SU-DHL-6 (cell line): ENCODE measurements around the gene SYTL5.

ENCODE experiments used
- H2AFZ ChIP-seq: fragments of 200-600 bp; sonication (generic); 2 replicates; pipeline ENCODE4 v1.6.1; 2014; ENCODE audit warnings: low read depth, mild to moderate bottlenecking, moderate library complexity, mixed read lengths, antibody characterized with exemption, low read length; ENCODE audit not compliant: severe bottlenecking
- H3F3A ChIP-seq: fragments of 200-600 bp; shearing (Covaris generic); 2 replicates; pipeline ENCODE4 v1.6.0; 2016; ENCODE audit warnings: antibody characterized with exemption, mild to moderate bottlenecking; ENCODE audit not compliant: insufficient read depth
- H3K27ac ChIP-seq: fragments of 200-600 bp; sonication (generic); 2 replicates; pipeline ENCODE4 v1.5.1; 2016; ENCODE audit warnings: low read depth, mild to moderate bottlenecking, low read length, moderate library complexity, mixed read lengths
- H3K27me3 ChIP-seq: fragments of 200-600 bp; sonication (generic), shearing (Covaris generic); 2 replicates; pipeline ENCODE4 v1.6.0; 2014; ENCODE audit warnings: mild to moderate bottlenecking, low read length
- H3K36me3 ChIP-seq: fragments of 200-600 bp; sonication (generic); 2 replicates; pipeline ENCODE4 v1.6.1; 2014; ENCODE audit warnings: mild to moderate bottlenecking, low read length, mixed read lengths
- H3K4me2 ChIP-seq: fragments of 300-600, 200-600 bp; shearing (Covaris generic), sonication (generic); 2 replicates; pipeline ENCODE4 v1.6.0; 2014; ENCODE audit warnings: low read length, low read depth, mild to moderate bottlenecking; ENCODE audit not compliant: poor library complexity, severe bottlenecking
- H3K4me3 ChIP-seq: fragments of 200-600 bp; sonication (generic); 2 replicates; pipeline ENCODE4 v1.5.1; 2014; ENCODE audit warnings: antibody characterized with exemption, low read length, mild to moderate bottlenecking, mixed read lengths; ENCODE audit not compliant: insufficient read depth, poor library complexity, severe bottlenecking
- H3K79me2 ChIP-seq: fragments of 200-600 bp; sonication (generic); 2 replicates; pipeline ENCODE4 v1.6.1; 2014; ENCODE audit warnings: mild to moderate bottlenecking, low read length, moderate library complexity; ENCODE audit not compliant: insufficient read depth
- H3K9ac ChIP-seq: fragments of 200-600 bp; sonication (generic); 2 replicates; pipeline ENCODE4 v1.7.0; 2014; ENCODE audit warnings: mild to moderate bottlenecking, low read length
- H3K9me2 ChIP-seq: fragments of 200-600 bp; sonication (generic); replicated peaks from 2 replicates; pipeline ENCODE4 v1.6.1; 2014; ENCODE audit warnings: low read length; ENCODE audit not compliant: insufficient read depth
- H3K9me3 ChIP-seq: fragments of 200-600 bp; sonication (generic); 2 replicates; pipeline ENCODE4 v1.6.1; 2014; ENCODE audit warnings: low read length, mixed read lengths; ENCODE audit not compliant: insufficient read depth
- H4K20me1 ChIP-seq: fragments of 200-600 bp; sonication (generic); 2 replicates; pipeline ENCODE4 v1.6.1; 2014; ENCODE audit warnings: low read depth, mild to moderate bottlenecking, antibody characterized with exemption, low read length, moderate library complexity, mixed read lengths
- CTCF ChIP-seq: fragments of 200-600 bp; sonication (generic); IDR thresholded peaks from one replicate; pipeline ENCODE4 v1.5.1; 2017; ENCODE audit warnings: antibody characterized with exemption, mild to moderate bottlenecking, low read length, moderate library complexity; ENCODE audit not compliant: insufficient read depth, poor library complexity, severe bottlenecking
- EZH2phosphoT487 ChIP-seq: fragments of 200-600 bp; sonication (generic), shearing (Covaris generic); conservative IDR thresholded peaks from 2 replicates; pipeline ENCODE4 v1.6.1; 2018; ENCODE audit warnings: mild to moderate bottlenecking, antibody characterized with exemption, low read length, moderate library complexity, mixed read lengths

Gene SYTL5

GRCh38 chrX:38109042-38109898 lies 102.9 kb downstream of the SYTL5 start:
- Histone ChIP-seq H3K4me2 (no peak overlapping the region), H3K4me3 (no peak overlapping the region), H3K27ac (no peak overlapping the region), H3K9me3 (no peaks in the 10 kb centered on the region), H3K79me2 (no peaks in the 10 kb centered on the region), H2AFZ (no peak overlapping the region), H3F3A (no peaks in the 10 kb centered on the region), H3K36me3 (no peaks in the 10 kb centered on the region), H3K27me3 (no peaks in the 10 kb centered on the region), H3K9me2 (no peaks in the 10 kb centered on the region), H4K20me1 (no peaks in the 10 kb centered on the region), H3K9ac (no peak overlapping the region)
- TF ChIP-seq EZH2phosphoT487 (no peak), CTCF (no peak)

DNA sequence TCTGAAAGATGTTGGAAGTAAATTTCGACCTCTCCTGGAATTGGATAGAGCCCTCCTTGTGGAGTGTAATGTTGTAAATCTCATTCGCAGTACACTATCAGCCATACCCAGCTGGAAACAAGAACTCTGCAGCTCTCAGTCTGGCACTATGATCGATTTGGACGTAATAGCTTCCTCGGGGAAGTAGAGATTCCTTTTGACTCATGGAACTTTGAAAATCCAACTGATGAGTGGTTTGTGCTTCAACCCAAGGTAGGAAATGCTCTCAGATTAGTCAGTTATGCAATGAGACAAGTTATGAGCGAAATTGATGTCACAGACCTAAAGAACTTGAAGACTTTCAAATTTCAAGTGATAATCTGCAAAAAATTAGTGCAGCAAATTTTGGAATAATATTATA lies 103.9 kb downstream of the SYTL5 start:
- TF ChIP-seq EZH2phosphoT487 = no peak
- TF ChIP-seq CTCF = no peak

DNA sequence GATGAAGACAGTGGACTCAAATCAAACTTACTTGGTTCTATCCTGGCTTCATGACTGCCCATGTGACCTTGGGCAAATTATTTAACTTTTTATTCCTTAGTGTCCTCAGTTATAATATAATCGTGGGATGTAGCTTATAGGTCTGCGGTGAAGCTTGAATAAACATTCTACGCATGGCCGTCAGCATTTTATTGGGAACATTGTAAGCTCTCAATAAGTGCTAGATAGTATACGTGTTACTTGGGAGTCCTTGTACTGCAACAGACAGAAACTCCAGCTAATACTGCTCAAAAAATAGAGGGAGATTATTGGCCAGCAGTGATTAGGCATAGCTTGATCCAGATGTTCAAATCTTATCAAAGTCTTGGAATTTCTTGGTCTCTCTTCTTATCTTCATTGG lies 104.8 kb downstream of the SYTL5 start:
- H3K4me2 ChIP-seq = no peak overlapping the region
- no peaks in the 10 kb centered on the region for H3F3A ChIP-seq

More for the DNA sequence above, 103.9 kb downstream of the SYTL5 start:
- Histone ChIP-seq H4K20me1 (no peaks in the 10 kb centered on the region), H3K27ac (no peak overlapping the region), H3K9me3 (no peaks in the 10 kb centered on the region), H3K36me3 (no peaks in the 10 kb centered on the region), H3K4me2 (no peak overlapping the region), H3K9me2 (no peaks in the 10 kb centered on the region), H3K4me3 (no peak overlapping the region), H3K9ac (no peak overlapping the region), H2AFZ (no peak overlapping the region), H3K27me3 (no peaks in the 10 kb centered on the region), H3K79me2 (no peaks in the 10 kb centered on the region), H3F3A (no peaks in the 10 kb centered on the region)

More for the DNA sequence above, 104.8 kb downstream of the SYTL5 start:
- Histone ChIP-seq H3K9me2 (no peaks in the 10 kb centered on the region), H3K27ac (no peak overlapping the region), H3K27me3 (no peaks in the 10 kb centered on the region), H3K9ac (no peak overlapping the region), H4K20me1 (no peaks in the 10 kb centered on the region), H2AFZ (no peak overlapping the region), H3K9me3 (no peaks in the 10 kb centered on the region), H3K4me3 (no peak overlapping the region), H3K36me3 (no peaks in the 10 kb centered on the region), H3K79me2 (no peaks in the 10 kb centered on the region)
- TF ChIP-seq CTCF (no peak), EZH2phosphoT487 (no peak)
